Bronchial epithelial cell (primary cell): ENCODE measurements around the gene THAP12. TPM values are rescaled to one million over a fixed set of nuclear protein-coding genes. Genes with fewer than 3 reads are reported as not detected.

Experiments
- DNase-seq: peaks from one replicate; pipeline ENCODE4 v3.0.0-alpha.2; 2010; ENCODE audit warnings: low read depth
- FAIRE-seq: peaks from 2 replicates; lab custom pipeline; 2011; peaks lifted over from hg19 to GRCh38; lab: Jason Lieb, UNC
- H3K27me3 ChIP-seq: 2 replicates; pipeline ENCODE4 v1.5.1; 2011; ENCODE audit warnings: low read length; ENCODE audit not compliant: control insufficient read depth, insufficient read depth
- H3K36me3 ChIP-seq: 2 replicates; pipeline ENCODE4 v1.5.1; 2011; ENCODE audit warnings: low read length; ENCODE audit not compliant: control insufficient read depth, insufficient read depth
- H3K4me3 ChIP-seq: 2 replicates; pipeline ENCODE4 v1.5.1; 2011; ENCODE audit warnings: mild to moderate bottlenecking, low read depth, low read length, control low read depth
- CTCF ChIP-seq: IDR thresholded peaks from 2 replicates; pipeline ENCODE4 v1.5.1; 2011; ENCODE audit warnings: mild to moderate bottlenecking, moderate library complexity, low read length, control low read depth, inconsistent platforms; ENCODE audit not compliant: insufficient read depth, severe bottlenecking
- total RNA-seq: library from RNA; depleted of rRNA; stranded (reverse); fragments of >200 nt; gene quantifications from 2 replicates; pipeline ENCODE4 v1.2.1, GENCODE V29; 2014

The THAP12 gene
- total RNA-seq, 1 donor from 2014 or later, result 42.9 TPM

DNA sequence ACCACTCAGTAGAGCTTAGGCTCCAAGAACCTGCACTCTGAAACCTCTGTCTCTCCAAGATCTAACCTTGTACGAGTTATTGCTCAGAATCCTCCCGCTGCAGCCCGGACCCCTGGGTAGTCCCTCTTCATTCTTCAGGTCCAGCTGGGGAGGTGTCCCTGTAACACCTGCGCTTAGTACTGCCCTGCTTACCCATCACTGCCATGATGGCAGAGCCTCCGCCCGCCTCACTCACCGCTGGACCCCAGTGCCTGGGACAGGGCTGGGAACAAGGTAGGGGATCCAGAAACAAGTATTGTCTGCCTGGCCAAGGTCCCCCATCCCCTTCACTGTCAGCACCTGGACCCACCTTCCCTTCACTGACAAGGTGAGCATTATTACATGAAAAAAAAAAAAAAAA is 50.3 kb downstream of the THAP12 start:
- H3K27me3 ChIP-seq, result peaks cover 4% of the 10 kb centered on the region
- DNase-seq (no peak), FAIRE-seq (no peak)
- no peak overlapping the region for H3K4me3 ChIP-seq
- no peak for TF ChIP-seq CTCF
- no peaks in the 10 kb centered on the region for H3K36me3 ChIP-seq

DNA sequence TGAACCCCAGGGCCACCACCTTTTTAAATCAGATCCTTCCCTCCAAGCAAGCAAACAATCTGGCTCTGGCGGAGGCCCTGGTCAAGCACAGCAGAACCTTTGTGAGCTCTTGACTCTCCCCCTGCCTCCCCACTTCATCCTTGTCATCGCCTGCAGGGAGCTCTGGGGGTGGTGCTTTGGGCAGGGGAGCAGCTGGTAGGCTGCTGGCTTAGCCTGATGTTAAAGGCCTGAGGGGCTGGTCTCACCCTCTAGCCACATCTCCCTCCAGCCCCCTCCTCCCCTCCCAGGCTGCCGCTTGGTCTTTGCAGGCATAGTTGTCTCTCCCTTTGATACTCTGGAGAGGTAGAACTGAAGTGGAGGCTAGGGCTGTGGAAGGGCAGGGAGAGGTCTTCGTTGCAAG is 50.9 kb downstream of the THAP12 start:
- H3K4me3 ChIP-seq, result no peak overlapping the region
- DNase-seq (no peak), FAIRE-seq (no peak)
- H3K27me3 ChIP-seq, result peaks cover 4% of the 10 kb centered on the region
- H3K36me3 ChIP-seq, result no peaks in the 10 kb centered on the region
- no peak for TF ChIP-seq CTCF

- H3K27me3 ChIP-seq, result peaks cover 4% of the 10 kb centered on the region
- no peaks in the 10 kb centered on the region for H3K36me3 ChIP-seq
- FAIRE-seq (no peak), DNase-seq (no peak)
- no peak for TF ChIP-seq CTCF
- no peak overlapping the region for H3K4me3 ChIP-seq
These were observed 51.8 kb downstream of the THAP12 start for GRCh38 chr11:76329084-76329648.

DNA sequence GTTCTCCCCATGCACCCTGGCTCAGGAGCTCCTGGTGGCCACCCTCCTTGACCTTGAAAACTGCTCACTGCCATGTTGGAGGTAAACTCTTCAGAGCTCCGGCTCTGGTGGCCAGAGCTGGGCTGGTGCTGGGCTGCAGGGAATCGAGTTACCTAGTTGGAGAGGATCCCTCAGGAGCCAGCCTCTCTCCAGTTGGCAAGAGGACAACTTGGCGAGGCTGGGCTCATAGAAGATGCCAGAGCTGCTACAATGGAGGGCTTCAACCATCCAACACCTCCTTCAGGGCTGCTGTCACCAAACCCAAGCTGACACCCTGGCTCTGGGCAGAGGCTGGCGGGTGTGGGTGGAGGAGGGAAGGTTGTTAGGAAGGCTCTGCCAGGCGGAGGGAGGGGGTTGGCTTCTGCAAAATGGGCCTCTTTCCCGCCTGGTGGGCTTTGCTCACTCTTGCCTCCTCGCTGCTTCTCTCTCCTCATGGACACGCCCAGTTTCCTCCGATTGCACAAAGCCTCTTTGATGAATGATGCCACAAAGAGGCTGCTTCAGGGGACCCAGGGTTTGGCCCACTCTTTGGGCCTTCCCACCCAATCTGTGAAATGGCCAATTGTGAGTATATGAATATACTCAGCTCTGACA is 53.1 kb downstream of the THAP12 start:
- no peak overlapping the region for H3K4me3 ChIP-seq
- no peak for FAIRE-seq
- no peak for TF ChIP-seq CTCF
- H3K36me3 ChIP-seq, result no peaks in the 10 kb centered on the region
- DNase-seq, result no peak
- peaks cover 4% of the 10 kb centered on the region for H3K27me3 ChIP-seq

DNA sequence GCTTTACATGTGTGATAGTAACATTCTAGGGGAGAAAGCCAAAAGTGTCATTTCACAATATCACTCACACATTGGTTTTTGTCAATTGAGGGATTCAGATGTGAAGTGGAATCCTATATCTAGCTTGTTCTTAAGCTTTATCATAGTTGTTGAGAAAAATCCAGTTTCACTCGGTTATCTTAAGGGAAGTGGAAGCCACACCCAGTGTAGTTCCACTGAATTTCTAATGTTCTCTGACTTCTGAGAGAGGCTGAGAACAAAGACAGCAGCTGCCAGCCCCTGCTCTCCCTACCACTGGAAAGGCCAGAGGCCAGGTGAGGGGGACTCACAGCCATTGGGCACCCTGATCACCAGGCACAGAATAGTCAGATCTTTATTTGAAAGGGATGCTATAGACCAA is 53.7 kb downstream of the THAP12 start:
- FAIRE-seq (no peak), DNase-seq (no peak)
- no peak for TF ChIP-seq CTCF
- no peaks in the 10 kb centered on the region for H3K36me3 ChIP-seq
- H3K27me3 ChIP-seq, result peaks cover 7% of the 10 kb centered on the region
- H3K4me3 ChIP-seq, result no peak overlapping the region

- DNase-seq, result no peak
- no peak for FAIRE-seq
- Histone ChIP-seq H3K27me3 (peaks cover 12% of the 10 kb centered on the region), H3K4me3 (no peak overlapping the region), H3K36me3 (no peaks in the 10 kb centered on the region)
- TF ChIP-seq CTCF, result no peak
These were observed 55.7 kb downstream of the THAP12 start for GRCh38 chr11:76325185-76325584.
